Gastrocnemius medialis (tissue), 4 donors: ENCODE measurements around the gene STAT5B. TPM values are rescaled to one million over a fixed set of nuclear protein-coding genes. Genes with fewer than 3 reads are reported as not detected.
A peak's percentile ranks its signal among the peaks of the same experiment; 100 is the strongest.

ENCODE experiments used
- ATAC-seq, 2 donors: fragments of 150-250 bp; one replicate each; pipeline ENCODE4 v1.9.1; 2016
- DNase-seq, 2 donors: peaks; one replicate each; pipeline ENCODE4 v3.0.0-alpha.2; 2019
- H3K27ac ChIP-seq, 4 donors: fragments of 200-600 bp; sonication (generic); 1 replicate in 1 of 4; 2 replicates in 3 of 4; pipeline ENCODE4 v1.5.1; 2016 to 2018; ENCODE audit warnings: mild to moderate bottlenecking in 2 of 4, moderate library complexity in 1 of 4
- H3K27me3 ChIP-seq, 3 donors: fragments of 200-600 bp; sonication (generic) in 2 of 3; 1 replicate in 1 of 3; 2 replicates in 2 of 3; pipeline versions ENCODE4 v1.5.1 to v1.6.0; 2016 to 2019; ENCODE audit warnings: mild to moderate bottlenecking in 1 of 3, moderate library complexity in 1 of 3
- H3K36me3 ChIP-seq, 2 donors: fragments of 200-600 bp; sonication (generic) in 1 of 2; one replicate each; pipeline ENCODE4 v1.5.1; 2017 to 2018
- H3K4me1 ChIP-seq, 2 donors: fragments of 200-600 bp; sonication (generic) in 1 of 2; one replicate each; pipeline ENCODE4 v1.5.1; 2016 to 2017; ENCODE audit warnings: mild to moderate bottlenecking in 2 of 2
- H3K4me3 ChIP-seq, 4 donors: fragments of 200-600 bp; sonication (generic) in 3 of 4; 1 replicate in 1 of 4; 2 replicates in 3 of 4; pipeline ENCODE4 v1.5.1; 2016 to 2019; ENCODE audit warnings: mild to moderate bottlenecking in 2 of 4
- H3K9me3 ChIP-seq, 3 donors: fragments of 200-600 bp; sonication (generic) in 2 of 3; 1 replicate in 1 of 3; 2 replicates in 2 of 3; pipeline ENCODE4 v1.5.1; 2016 to 2019
- POLR2A ChIP-seq, 2 donors: fragments of 450-650 bp; IDR thresholded peaks; one replicate each; pipeline ENCODE4 v1.6.1; 2017; ENCODE audit warnings: antibody characterized with exemption in 2 of 2, mild to moderate bottlenecking in 2 of 2, moderate library complexity in 2 of 2
- in situ Hi-C, 4 donors: fragments of 200-750 bp; cut with MboI; loops; one replicate each; pipeline versions ENCODE4 v1.15.0 to v1.8.0; 2017; ENCODE audit warnings: low sequenced_read_pairs in 4 of 4
- intact Hi-C: fragments of 100-400 bp; cut with DNase I; formaldehyde crosslinking; loops from one replicate; pipeline ENCODE4 v1.15.1; 2023; ENCODE audit warnings: low total_unique reads
- total RNA-seq, 4 donors: library from RNA; depleted of rRNA; stranded (reverse); fragments of >200 nt; gene quantifications; one replicate each; pipeline versions ENCODE4 v1.1.0 to v1.2.3, GENCODE V29; 2016
- TF ChIP-seq, protein P1 (sequence below), 5 experiments: fragments of 450-650 bp in 3 of 5; fragments of 200-600 bp in 2 of 5; sonication (generic) in 2 of 5; IDR thresholded peaks in 4 of 5; conservative IDR thresholded peaks in 1 of 5; 1 replicate in 4 of 5; 2 replicates in 1 of 5; pipeline ENCODE4 v1.5.1; 2016 to 2019; ENCODE audit warnings: antibody characterized with exemption in 5 of 5, mild to moderate bottlenecking in 3 of 5, moderate library complexity in 3 of 5

The STAT5B gene
- total RNA-seq, 4 donors from 2014 or later = 77.3 to 150 (median 80.7) TPM

DNA sequence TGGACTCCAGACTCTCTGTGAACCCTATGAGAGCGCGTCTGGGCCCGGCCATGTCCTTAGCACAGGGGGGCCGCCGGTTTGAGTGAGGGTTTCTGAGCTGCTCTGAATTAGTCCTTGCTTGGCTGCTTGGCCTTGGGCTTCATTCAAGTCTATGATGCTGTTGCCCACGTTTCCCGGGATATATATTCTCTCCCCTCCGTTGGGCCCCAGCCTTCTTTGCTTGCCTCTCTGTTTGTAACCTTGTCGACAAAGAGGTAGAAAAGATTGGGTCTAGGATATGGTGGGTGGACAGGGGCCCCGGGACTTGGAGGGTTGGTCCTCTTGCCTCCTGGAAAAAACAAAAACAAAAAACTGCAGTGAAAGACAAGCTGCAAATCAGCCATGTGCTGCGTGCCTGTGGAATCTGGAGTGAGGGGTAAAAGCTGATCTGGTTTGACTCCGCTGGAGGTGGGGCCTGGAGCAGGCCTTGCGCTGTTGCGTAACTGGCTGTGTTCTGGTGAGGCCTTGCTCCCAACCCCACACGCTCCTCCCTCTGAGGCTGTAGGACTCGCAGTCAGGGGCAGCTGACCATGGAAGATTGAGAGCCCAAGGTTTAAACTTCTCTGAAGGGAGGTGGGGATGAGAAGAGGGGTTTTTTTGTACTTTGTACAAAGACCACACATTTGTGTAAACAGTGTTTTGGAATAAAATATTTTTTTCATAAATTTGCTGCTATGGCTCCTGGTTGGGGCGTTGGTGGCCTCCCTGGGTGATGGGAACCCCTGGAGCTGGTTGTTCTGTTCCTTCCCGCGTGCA is 35.2 kb upstream of the STAT5B start:
- TF ChIP-seq, protein P1, sequence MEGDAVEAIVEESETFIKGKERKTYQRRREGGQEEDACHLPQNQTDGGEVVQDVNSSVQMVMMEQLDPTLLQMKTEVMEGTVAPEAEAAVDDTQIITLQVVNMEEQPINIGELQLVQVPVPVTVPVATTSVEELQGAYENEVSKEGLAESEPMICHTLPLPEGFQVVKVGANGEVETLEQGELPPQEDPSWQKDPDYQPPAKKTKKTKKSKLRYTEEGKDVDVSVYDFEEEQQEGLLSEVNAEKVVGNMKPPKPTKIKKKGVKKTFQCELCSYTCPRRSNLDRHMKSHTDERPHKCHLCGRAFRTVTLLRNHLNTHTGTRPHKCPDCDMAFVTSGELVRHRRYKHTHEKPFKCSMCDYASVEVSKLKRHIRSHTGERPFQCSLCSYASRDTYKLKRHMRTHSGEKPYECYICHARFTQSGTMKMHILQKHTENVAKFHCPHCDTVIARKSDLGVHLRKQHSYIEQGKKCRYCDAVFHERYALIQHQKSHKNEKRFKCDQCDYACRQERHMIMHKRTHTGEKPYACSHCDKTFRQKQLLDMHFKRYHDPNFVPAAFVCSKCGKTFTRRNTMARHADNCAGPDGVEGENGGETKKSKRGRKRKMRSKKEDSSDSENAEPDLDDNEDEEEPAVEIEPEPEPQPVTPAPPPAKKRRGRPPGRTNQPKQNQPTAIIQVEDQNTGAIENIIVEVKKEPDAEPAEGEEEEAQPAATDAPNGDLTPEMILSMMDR (IDR thresholded peaks at IDR 0.05 in 4 of 5, conservative IDR thresholded peaks at IDR 0.05 in 1 of 5) = no peak
- peak; percentile 22 to 40 for TF ChIP-seq POLR2A (IDR thresholded peaks at IDR 0.05)
- peak; percentile 94 to 95 for DNase-seq
- in situ Hi-C loops = no loop called here
- Histone ChIP-seq H3K9me3 (no peaks in the 10 kb centered on the region), H3K27ac (peak overlapping the region; percentile 84 to 95 (median 88)), H3K27me3 (no peaks in the 10 kb centered on the region), H3K4me3 (peak overlapping the region in 2 of 4 donors; percentile 12 to 53), H3K36me3 (peaks cover 0 to 44% of the 10 kb centered on the region in 2 donors), H3K4me1 (peaks cover 16% of the 10 kb centered on the region in 2 donors)
- intact Hi-C loops = loop anchor here (2.0 to 5.0 kb wide), 2 partner anchors 95 to 146 kb away; partner anchors contain the start of gene ATP6V0A1
- peak; percentile 93 for ATAC-seq

DNA sequence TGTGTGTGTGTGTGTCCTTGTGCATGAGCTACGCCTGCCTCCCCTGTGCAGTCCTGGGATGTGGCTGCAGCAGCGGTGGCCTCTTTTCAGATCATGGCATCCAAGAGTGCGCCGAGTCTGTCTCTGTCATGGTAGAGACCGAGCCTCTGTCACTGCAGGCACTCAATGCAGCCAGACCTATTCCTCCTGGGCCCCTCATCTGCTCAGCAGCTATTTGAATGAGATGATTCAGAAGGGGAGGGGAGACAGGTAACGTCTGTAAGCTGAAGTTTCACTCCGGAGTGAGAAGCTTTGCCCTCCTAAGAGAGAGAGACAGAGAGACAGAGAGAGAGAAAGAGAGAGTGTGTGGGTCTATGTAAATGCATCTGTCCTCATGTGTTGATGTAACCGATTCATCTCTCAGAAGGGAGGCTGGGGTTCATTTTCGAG is 34.6 kb upstream of the STAT5B start:
- peaks cover 0 to 42% of the 10 kb centered on the region in 2 donors for H3K36me3 ChIP-seq
- H3K27me3 ChIP-seq = no peaks in the 10 kb centered on the region
- peaks cover 16% of the 10 kb centered on the region in 2 donors for H3K4me1 ChIP-seq
- intact Hi-C loops (loop anchor here (5.0 kb wide), 1 partner anchor 146 kb away; the partner anchor contains the start of gene ATP6V0A1), in situ Hi-C loops (no loop called here)
- H3K9me3 ChIP-seq = no peaks in the 10 kb centered on the region
- ATAC-seq = peak in 1 of 2 donors; percentile 6
- H3K27ac ChIP-seq = peak overlapping the region; percentile 84 to 95 (median 88)
- DNase-seq = no peak
- no peak for TF ChIP-seq POLR2A (IDR thresholded peaks at IDR 0.05)
- TF ChIP-seq, protein P1 (IDR thresholded peaks at IDR 0.05 in 4 of 5, conservative IDR thresholded peaks at IDR 0.05 in 1 of 5) = no peak
- H3K4me3 ChIP-seq = no peak overlapping the region

DNA sequence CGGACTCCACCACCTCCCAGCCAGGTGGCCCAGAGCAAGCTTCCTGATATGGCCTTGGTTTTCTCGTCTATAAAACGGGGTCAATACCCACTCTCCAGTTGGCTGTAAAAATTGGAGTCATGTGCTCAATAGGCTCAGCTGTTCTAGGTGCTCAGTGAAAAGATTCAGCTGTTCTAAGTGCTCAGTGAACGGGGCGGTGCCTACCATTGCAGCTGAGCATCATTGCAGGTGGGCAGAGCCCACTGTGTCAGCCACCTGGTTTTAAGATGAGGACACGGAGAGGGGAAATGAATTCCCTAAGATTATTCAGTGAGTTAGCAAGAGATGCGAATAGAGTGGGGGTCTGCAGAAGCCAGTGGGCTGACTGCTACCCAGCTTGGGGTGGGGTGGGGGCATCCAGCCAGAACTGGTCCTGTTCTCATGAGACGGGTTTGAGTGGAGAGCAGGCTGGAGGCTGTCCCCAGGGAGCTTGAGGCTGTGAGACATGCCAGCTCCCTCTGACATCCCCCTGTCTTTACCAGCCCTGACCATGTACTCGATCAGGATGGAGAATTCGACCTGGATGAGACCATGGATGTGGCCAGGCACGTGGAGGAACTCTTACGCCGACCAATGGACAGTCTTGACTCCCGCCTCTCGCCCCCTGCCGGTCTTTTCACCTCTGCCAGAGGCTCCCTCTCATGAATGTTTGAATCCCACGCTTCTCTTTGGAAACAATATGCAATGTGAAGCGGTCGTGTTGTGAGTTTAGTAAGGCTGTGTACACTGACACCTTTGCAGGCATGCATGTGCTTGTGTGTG is 34.0 kb upstream of the STAT5B start:
- TF ChIP-seq, protein P1 (IDR thresholded peaks at IDR 0.05 in 4 of 5, conservative IDR thresholded peaks at IDR 0.05 in 1 of 5) = no peak
- no peak for TF ChIP-seq POLR2A (IDR thresholded peaks at IDR 0.05)
- Histone ChIP-seq H3K4me1 (peaks cover 16% of the 10 kb centered on the region in 2 donors), H3K27ac (peak overlapping the region; percentile 30 to 95 (median 86)), H3K9me3 (no peaks in the 10 kb centered on the region), H3K27me3 (no peaks in the 10 kb centered on the region), H3K36me3 (peaks cover 0 to 39% of the 10 kb centered on the region in 2 donors), H3K4me3 (no peak overlapping the region)
- no peak for ATAC-seq
- in situ Hi-C loops (no loop called here), intact Hi-C loops (loop anchor here (5.0 kb wide), 1 partner anchor 147 kb away; the partner anchor contains the start of gene ATP6V0A1)
- no peak for DNase-seq

- no peak overlapping the region for H3K4me3 ChIP-seq
- ATAC-seq = no peak
- intact Hi-C loops (no loop called here), in situ Hi-C loops (no loop called here)
- peaks cover 16% of the 10 kb centered on the region in 2 donors for H3K4me1 ChIP-seq
- no peak for TF ChIP-seq POLR2A (IDR thresholded peaks at IDR 0.05)
- TF ChIP-seq, protein P1 (IDR thresholded peaks at IDR 0.05 in 4 of 5, conservative IDR thresholded peaks at IDR 0.05 in 1 of 5) = no peak
- no peaks in the 10 kb centered on the region for H3K9me3 ChIP-seq
- peak overlapping the region in 1 of 4 donors; percentile 0 for H3K27ac ChIP-seq
- H3K27me3 ChIP-seq = no peaks in the 10 kb centered on the region
- H3K36me3 ChIP-seq = peaks cover 0 to 39% of the 10 kb centered on the region in 2 donors
- DNase-seq = no peak
Measured at GRCh38 chr17:42309142-42309541, 33.0 kb upstream of the STAT5B start.
